Progenitor cell of endocrine pancreas (in vitro differentiated cells): Measurements from ENCODE around the gene HSPA12A. TPM values are rescaled to one million over a fixed set of nuclear protein-coding genes. Genes with fewer than 3 reads are reported as not detected.
"Not testable (repeated sequence)": the region's sequence is repeated elsewhere in the genome, so short reads cannot be mapped to it uniquely, and the experiment has no call there.

Source experiments
- DNase-seq: peaks from one replicate; pipeline ENCODE4 v3.0.0; 2021; ENCODE audit warnings: low spot score; ENCODE audit not compliant: unreplicated experiment
- H3K27ac Mint-ChIP-seq: 2 replicates; pipeline ENCODE4 v1.8.0; 2021; ENCODE audit warnings: mild to moderate bottlenecking, moderate library complexity, mixed read lengths
- H3K27me3 Mint-ChIP-seq: 2 replicates; pipeline ENCODE4 v1.8.0; 2021; ENCODE audit warnings: mixed read lengths
- H3K36me3 Mint-ChIP-seq: 2 replicates; pipeline ENCODE4 v1.8.0; 2022; ENCODE audit warnings: mixed read lengths; ENCODE audit not compliant: insufficient read depth
- H3K4me1 Mint-ChIP-seq: 2 replicates; pipeline ENCODE4 v1.8.0; 2021; ENCODE audit warnings: low read depth, mixed read lengths
- H3K4me3 Mint-ChIP-seq: 2 replicates; pipeline ENCODE4 v1.8.0; 2021; ENCODE audit warnings: low read depth, mild to moderate bottlenecking, moderate library complexity, mixed read lengths
- H3K9me3 Mint-ChIP-seq: 2 replicates; pipeline ENCODE4 v1.8.0; 2021; ENCODE audit warnings: low read depth, mixed read lengths
- total RNA-seq: library from RNA; stranded (reverse); gene quantifications from 2 replicates; pipeline ENCODE4 v1.2.1, GENCODE V29; 2021
- TF ChIP-seq, protein P1 (sequence below): fragments of 200-600 bp; sonication (generic); IDR thresholded peaks from one replicate; pipeline ENCODE4 v1.5.0; 2021; ENCODE audit warnings: antibody characterized with exemption, mild to moderate bottlenecking; ENCODE audit not compliant: unreplicated experiment

Gene HSPA12A
- total RNA-seq, 1 donor from 2014 or later, result 9.1 TPM

DNA sequence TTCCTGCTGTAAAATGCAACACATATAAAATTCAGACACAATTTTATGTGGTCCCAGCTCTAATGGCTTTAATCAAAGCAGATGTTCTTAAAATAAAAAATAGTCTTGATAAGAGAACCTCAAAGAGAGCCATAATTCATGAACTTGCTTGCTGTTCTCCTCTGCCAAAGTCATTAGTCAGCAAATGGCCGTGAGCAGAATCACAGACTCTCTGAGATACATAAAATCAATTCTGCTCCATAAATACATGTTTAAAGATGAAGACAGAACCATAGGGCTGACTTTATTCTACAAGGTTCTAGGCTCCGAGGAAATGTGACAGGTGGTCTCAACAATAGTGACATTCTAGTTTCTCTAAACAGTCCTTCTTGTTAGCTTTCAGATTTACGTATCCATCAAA lies 29.8 kb downstream of the HSPA12A start:
- no peaks in the 10 kb centered on the region for H3K36me3 Mint-ChIP-seq
- H3K4me3 Mint-ChIP-seq, result no peak overlapping the region
- no peaks in the 10 kb centered on the region for H3K9me3 Mint-ChIP-seq
- DNase-seq, result no peak
- H3K4me1 Mint-ChIP-seq, result peaks cover 5% of the 10 kb centered on the region
- TF ChIP-seq, protein P1, sequence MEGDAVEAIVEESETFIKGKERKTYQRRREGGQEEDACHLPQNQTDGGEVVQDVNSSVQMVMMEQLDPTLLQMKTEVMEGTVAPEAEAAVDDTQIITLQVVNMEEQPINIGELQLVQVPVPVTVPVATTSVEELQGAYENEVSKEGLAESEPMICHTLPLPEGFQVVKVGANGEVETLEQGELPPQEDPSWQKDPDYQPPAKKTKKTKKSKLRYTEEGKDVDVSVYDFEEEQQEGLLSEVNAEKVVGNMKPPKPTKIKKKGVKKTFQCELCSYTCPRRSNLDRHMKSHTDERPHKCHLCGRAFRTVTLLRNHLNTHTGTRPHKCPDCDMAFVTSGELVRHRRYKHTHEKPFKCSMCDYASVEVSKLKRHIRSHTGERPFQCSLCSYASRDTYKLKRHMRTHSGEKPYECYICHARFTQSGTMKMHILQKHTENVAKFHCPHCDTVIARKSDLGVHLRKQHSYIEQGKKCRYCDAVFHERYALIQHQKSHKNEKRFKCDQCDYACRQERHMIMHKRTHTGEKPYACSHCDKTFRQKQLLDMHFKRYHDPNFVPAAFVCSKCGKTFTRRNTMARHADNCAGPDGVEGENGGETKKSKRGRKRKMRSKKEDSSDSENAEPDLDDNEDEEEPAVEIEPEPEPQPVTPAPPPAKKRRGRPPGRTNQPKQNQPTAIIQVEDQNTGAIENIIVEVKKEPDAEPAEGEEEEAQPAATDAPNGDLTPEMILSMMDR, result no peak
- H3K27ac Mint-ChIP-seq, result no peak overlapping the region
- peaks cover 8% of the 10 kb centered on the region for H3K27me3 Mint-ChIP-seq

DNA sequence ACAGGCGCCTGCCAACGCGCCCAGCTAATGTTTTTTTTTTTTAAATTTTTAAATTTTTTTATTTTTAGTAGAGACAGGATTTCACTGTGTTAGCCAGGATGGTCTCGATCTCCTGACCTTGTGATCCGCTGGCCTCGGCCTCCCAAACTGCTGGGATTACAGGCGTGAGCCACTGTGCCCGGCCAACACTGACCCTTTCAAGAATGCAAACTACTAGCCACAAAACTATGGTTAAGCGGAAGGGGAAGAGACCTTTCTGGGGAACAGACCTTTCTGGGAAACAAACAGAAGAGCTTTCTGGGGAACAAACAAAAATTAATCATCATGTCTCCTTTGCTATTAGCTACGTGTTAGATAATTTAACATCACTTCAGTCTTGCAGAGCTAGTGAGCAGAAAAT lies 30.6 kb downstream of the HSPA12A start:
- not testable (repeated sequence) for H3K4me1 Mint-ChIP-seq, H3K27me3 Mint-ChIP-seq, H3K36me3 Mint-ChIP-seq, H3K4me3 Mint-ChIP-seq, H3K9me3 Mint-ChIP-seq, DNase-seq, H3K27ac Mint-ChIP-seq

DNA sequence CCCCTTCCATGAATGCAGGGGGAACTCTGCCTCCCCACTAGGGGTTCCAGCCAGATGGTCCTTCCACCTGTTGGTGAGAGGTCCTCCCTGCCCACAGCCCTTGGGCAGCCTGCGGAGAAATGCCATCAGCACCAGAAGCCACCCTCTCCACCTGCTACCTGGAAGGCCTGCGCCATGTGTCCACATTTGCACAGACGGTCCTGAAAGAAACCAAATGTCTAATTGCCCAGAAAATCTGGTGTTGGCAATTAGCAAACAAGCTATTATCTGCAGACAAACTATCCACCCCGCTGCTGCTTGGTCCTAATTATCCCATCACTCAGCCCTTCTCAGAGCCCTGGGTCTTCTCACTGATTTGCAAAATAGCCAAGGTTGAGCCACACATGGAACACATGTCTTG lies 32.3 kb downstream of the HSPA12A start:
- Mint-ChIP-seq H3K36me3 (no peaks in the 10 kb centered on the region), H3K4me1 (peaks cover 5% of the 10 kb centered on the region), H3K4me3 (no peak overlapping the region), H3K27ac (no peak overlapping the region), H3K27me3 (peaks cover 8% of the 10 kb centered on the region), H3K9me3 (no peaks in the 10 kb centered on the region)
- DNase-seq, result no peak
- TF ChIP-seq, protein P1, result no peak

DNA sequence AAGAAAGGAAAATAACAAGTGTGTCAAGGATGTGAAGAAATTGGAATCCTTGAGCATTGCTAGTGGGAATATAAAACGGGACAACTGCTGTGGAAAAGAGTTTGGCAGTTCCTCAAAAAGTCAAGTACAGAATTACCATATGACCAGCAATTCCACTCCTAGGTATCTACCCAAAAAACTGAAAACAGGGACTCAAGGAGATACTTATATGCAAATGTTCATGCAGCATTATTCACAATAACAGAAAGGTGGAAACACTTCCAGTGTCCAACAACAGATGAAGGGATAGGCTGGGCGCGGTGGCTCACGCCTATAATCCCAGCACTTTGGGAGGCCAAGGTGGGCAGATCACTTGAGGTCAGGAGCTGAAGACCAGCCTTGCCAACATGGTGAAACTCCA lies 33.5 kb downstream of the HSPA12A start:
- H3K4me1 Mint-ChIP-seq, result peaks cover 5% of the 10 kb centered on the region
- no peaks in the 10 kb centered on the region for H3K36me3 Mint-ChIP-seq
- TF ChIP-seq, protein P1, result no peak
- H3K27ac Mint-ChIP-seq, result no peak overlapping the region
- no peak overlapping the region for H3K4me3 Mint-ChIP-seq
- H3K9me3 Mint-ChIP-seq, result no peaks in the 10 kb centered on the region
- no peak for DNase-seq
- peaks cover 4% of the 10 kb centered on the region for H3K27me3 Mint-ChIP-seq

DNA sequence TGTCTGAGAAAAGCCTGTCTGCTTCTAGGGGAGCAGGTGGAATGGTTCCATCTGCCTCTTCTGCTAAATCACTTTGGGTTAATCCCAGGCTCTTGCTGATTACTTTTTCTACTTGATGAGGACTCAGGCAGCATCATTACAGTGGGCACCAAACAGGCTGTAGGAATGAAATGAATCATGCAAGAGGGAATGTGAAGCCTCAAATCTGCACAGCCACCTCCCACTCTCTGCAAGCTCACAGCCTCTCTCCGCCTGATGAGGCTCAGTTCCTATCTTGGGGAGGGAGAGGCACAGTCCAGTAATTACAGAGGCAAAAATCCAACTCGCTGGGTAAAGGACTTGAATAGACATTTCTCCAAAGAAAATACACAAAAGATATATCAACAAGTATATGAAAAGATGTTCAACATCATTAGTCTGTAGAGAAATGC lies 34.0 kb downstream of the HSPA12A start:
- H3K4me3 Mint-ChIP-seq, result no peak overlapping the region
- no peak overlapping the region for H3K27ac Mint-ChIP-seq
- peaks cover 5% of the 10 kb centered on the region for H3K4me1 Mint-ChIP-seq
- H3K27me3 Mint-ChIP-seq, result peaks cover 4% of the 10 kb centered on the region
- TF ChIP-seq, protein P1, result no peak
- H3K36me3 Mint-ChIP-seq, result no peaks in the 10 kb centered on the region
- no peak for DNase-seq
- H3K9me3 Mint-ChIP-seq, result no peaks in the 10 kb centered on the region

DNA sequence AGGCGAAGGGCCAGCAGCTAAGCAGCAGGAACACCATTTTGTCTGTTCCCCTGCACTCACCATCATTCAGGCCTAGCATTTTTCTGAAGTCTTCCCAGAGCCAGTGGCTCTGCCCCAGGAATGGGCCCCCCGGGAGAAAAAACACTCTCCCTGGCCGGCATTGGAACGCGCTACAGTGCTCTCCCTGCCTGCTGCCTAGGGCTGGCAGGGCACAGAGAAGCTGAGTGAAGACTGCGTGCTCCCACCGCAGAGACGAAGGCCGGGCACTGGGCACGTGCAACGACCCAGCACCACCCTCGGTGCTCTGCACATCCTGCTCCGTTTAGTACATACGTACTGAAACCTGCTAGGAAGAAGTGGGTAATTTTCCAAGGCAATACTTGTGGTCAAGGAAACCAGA lies 34.4 kb downstream of the HSPA12A start:
- Mint-ChIP-seq H3K4me1 (peaks cover 5% of the 10 kb centered on the region), H3K27me3 (peaks cover 4% of the 10 kb centered on the region), H3K27ac (no peak overlapping the region), H3K4me3 (no peak overlapping the region), H3K36me3 (no peaks in the 10 kb centered on the region), H3K9me3 (no peaks in the 10 kb centered on the region)
- no peak for DNase-seq
- TF ChIP-seq, protein P1, result no peak
